NCI-H748 treated with DMSO at 0.1 percent for 48 hours (cell line): ENCODE data around the gene PRR7.
A peak's percentile ranks its signal among the peaks of the same experiment; 100 is the strongest.

Experiments used
- DNase-seq: peaks from one replicate; lab custom pipeline; 2025; lab: John Stamatoyannopoulos, UW

The PRR7 gene

DNA sequence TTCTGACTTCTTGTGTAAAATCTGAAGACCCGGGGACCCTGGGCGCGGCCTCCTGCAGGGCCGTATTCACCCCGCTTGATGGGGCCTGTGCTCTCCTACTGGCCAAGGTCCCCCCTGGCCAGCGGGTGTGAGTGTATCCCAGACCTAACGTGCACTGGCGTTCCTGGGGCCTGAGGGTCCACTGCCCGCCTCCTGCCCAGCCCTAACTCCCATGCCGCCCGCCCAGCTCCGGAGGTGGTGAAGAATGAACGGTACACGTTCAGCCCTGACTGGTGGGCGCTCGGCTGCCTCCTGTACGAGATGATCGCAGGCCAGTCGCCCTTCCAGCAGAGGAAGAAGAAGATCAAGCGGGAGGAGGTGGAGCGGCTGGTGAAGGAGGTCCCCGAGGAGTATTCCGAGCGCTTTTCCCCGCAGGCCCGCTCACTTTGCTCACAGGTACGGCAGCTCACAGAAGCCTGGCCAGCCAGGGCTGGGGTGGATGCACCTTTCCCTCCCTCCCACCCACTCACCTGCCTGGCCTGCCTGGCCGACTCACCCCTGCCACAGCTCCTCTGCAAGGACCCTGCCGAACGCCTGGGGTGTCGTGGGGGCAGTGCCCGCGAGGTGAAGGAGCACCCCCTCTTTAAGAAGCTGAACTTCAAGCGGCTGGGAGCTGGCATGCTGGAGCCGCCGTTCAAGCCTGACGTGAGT, 10.6 kb upstream of the PRR7 start:
- no peak for DNase-seq

DNA sequence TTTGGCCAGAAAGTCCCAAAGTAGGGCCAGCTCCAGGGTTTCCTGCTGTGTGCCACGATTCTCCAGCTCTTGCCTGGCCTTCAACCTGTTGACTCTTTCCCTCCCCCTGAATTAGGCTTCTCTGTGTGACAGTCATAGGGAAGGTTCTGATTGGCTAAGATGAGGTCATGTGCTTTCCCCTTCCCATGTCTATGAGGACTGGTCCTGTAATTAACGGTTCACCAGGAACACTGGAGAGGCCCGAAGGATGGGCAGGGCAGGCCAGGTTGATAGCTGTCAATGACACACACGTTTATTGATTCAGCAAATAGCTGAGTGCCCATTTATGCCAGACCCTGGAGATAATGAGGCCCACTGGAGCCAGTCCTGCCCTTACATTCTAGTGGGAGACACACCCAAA, 9.0 kb upstream of the PRR7 start:
- DNase-seq: peak; percentile 12

DNA sequence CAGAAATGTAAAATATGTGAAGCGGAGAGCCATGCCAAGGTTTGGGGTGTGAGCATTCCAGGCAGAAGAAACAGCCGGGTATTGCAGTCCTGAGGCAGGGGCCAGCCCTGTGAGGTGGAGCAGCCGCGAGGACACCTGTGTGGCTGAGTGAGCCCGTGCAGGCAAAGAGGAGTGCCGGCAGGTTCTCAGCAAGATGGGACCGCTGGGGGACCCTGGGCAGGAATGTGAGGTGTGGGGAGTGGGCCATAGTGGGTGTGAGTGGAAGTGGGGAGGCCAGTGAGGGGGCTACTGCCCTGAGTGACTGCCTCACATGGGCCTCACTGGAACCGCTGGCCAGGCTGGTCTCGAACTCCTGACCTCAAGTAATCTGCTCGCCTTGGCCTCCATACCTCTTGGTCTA, 8.1 kb upstream of the PRR7 start:
- DNase-seq: no peak

DNA sequence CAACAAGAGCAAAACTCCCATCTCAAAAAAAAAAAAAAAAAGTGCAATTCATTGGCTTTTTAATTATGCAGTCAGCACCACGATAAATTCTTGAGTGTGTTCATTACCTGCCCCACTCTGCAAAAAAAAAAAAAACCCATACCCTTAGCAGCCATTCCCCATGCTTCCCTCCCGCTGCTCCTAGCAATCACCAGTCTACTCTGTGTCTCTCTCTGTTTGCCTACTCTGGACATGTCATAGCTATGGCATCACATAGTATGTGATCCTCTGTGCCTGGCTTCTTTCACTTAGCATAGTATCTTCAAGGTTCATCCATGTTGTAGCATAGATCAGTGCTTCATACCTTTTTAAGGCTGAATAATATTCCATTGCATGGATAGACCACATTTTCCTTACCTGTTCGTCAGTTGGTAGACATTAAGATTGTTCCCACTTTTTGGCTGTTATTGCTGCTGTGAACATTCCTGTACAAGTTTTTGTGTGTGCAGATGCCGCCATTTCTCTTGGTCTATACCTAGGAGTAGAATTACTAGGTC, 7.0 kb upstream of the PRR7 start:
- no peak for DNase-seq

DNA sequence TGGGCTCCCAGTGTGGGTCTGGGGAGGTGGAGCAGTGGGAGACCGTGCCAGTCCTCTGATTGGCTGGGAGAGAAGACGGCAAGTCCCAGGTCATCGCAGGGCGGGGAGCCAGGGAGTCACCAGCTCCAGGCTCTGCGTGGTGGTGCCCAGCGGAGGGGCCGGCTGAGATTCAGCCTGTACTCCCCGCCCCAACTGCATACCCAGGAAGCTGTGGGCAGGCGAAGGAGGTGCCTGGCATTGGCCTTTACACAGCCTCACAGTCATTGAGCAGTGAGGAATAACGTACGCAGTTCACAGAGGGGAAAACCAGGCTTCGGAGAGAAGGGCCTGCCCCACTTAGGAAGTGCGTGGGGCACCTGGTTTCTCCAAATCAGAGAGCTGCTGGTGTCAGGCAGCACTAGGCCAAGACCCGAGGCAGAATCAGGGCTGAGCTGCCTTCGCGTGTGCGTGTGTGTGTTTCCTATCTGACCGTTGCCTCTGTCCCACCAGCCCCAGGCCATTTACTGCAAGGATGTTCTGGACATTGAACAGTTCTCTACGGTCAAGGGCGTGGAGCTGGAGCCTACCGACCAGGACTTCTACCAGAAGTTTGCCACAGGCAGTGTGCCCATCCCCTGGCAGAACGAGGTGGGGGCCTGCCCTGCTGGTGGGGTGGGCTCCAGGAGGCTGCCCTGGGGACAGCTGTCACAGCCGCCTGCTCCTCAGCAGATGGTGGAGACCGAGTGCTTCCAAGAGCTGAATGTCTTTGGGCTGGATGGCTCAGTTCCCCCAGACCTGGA, 6.2 kb upstream of the PRR7 start:
- DNase-seq: no peak

DNA sequence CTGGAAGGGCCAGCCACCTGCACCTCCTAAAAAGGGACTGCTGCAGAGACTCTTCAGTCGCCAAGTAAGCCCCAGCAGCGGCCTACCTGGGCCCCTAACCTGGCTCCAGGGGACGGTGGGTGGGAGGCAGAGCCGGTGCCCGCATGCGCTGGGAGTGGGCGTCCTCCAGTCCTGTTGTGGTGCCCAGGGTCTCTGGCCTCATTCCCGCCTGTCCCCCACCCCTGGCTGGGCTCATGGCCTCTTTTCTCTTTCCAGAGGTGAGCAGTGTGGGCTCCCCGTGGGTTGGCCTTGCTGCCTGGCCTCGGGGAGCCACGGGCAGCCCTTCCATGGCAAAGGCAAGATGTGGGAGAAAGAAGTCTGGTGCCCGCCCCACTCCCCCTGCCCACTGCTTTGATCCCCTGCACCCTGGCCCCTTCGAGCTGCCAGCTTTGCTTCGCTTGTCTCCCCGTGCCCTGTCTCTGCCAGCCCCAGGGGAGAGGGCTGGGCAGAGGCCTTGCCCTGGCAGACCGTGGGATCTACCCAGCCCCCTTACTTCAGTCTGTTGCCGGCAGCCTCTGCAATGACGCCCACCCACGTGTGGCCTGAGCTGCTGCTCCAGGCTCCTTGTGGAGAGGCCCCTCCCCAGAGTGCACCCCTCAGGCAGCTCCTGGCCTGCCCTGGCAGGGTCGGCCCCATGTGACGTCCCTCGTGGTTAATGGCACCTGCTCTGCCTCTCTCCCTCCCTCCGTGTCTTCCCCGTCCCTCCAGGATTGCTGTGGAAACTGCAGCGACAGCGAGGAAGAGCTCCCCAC, 5.4 kb upstream of the PRR7 start:
- DNase-seq: no peak

DNA sequence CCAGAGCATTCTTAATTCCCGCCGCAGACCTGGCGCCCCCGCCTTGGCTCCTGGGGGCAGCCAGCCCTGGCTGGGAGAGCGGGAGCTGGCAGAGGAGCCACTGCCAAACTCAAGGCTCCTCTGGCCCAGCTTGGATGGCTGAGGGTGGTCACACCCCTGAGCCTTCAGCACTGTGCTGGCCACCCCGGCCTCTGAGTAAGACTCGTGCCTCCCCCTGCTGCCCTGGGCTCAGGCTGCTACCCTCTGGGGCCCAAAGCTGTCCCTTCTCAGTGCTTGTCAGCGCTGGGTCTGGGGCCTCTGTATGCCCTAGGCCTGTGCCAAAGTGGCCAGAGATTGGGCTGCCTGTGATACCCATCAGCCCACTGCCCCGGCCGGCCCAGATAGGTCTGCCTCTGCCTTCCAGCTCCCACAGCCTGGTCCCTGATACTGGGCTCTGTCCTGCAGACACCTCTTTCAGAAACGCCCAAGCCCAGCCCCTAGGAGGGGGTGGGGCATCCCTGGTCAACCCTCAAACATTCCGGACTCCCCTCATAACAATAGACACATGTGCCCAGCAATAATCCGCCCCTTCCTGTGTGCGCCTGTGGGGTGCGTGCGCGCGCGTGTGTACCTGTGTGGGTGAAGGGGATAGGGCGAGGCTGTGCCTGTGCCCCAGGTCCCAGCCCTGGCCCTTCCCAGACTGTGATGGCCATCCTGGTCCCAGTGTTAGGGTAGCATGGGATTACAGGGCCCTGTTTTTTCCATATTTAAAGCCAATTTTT, 4.4 kb upstream of the PRR7 start:
- no peak for DNase-seq

DNA sequence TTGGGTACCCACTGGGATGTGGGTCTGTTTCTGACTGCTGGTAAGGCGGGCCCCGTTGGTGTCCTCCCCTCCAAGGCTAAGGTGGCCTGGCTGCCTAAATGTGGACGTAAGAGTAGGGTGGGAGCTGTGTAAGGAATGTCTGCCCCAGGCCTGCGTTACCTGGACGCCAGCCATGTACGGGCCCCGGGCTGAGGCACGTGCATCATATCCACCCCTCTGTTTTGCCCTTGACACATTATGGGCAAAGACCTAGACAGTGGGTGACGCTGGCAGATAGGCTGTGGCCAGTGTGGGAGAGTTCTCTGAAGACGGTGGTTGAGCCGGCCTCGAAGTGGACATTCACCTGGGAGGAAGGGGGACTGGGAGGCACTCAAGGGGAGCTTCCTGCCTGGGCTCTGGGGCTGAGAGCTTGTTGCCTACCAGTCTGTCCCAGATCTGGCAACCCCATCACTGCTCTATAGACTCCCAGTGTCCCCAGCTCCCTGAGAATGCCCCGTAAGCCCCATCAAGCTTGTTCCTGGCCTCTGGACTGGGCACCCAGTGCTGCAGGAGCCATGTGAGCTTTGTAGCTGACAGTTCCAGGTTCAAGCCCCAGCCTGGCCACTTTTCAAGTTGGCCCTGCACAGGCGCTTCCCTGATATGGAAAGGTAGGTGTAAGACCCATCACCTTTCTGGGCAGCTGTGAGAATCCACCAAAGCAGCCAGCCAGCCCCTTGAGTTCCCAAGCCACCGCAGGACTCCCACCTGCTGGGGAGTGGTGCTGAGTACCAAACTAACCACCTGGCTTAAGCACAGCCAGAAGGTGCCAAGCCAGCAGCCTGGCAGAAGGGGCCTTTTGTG, 3.2 kb upstream of the PRR7 start:
- no peak for DNase-seq

DNA sequence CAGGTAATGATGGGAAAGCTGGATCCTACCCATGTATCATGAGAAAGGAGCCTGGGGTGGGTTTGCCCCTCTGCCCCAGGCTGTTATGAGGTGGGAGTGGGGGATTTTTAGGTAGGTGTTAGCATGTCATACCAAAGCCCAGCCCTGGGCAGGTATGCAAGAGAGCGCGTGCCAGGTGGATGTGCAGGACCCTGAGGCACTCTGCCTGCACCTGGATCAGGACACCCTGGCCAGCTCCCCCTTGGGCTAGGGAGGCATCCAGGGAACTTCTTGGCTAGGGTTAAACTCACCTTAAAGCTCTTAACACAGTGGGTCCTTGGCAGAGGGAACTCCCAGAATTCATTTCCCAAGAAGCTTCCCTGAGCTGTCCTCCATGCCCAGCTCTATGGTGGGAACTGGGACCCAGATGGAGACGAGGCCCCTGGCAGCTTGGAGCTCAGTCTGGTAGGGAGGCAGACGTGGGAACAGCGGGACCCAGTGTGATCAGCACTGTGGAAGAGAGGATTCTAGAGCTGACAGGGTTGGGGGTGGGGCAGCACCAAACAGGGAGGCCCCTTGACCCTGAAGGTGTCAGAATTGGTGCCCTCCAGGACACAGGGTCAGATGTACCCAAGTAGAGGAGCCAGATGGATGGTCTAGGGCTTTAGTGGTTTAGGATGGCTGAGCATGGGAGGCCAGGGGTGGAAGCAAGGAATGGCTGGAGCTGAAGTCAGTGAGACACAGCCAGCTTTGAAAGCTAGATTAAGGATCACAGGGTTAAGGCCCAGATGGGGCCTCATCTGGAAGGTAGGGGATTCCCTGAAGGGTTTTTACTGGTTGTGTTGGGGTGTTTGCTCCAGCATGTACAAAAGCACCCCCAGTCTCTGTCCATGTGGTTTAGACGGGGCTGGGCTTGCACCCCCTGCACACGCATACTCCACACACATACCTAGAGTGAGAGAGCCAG, 2.2 kb upstream of the PRR7 start:
- DNase-seq: no peak

DNA sequence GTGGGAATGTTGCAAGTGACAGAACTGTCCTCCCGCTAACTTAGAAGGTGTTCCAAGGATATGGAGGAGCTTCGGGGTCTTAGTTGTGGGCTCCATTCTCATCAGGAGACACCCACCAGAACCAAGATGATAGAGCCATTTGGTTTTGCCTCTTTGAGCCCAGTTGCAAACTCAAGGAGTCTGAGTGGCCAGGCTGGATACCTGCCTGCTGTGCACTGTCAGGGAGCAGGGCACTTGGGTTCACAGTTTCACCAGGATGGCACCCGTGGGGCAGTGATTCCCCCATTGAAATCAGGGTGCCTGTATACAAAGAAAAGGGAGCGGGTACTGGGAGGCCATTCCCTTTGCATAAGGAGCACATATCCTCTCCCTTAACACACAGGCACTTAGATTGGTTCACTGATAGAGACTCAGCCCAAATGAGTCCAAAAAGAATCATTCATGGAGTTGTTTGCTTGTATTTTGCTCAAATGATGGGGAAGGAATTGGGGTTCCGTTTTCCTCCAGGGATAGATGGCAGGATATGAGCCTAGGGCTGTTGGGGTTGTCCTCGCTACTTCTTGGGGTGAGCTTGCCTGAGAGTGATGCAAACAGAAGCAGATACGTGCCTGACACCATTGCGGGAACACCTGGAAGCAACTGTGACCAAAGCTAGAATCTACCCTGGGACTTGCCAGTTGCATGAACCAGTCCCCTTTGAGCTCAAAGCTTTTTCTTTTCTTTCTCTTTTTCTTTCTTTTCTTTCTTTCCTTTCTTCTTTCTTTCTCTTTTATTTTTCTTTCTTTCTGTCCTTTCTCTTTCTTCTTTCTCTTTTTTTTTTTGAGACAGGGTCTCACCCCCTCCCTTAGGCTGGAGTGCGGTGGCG, 1.3 kb upstream of the PRR7 start:
- DNase-seq: no peak

DNA sequence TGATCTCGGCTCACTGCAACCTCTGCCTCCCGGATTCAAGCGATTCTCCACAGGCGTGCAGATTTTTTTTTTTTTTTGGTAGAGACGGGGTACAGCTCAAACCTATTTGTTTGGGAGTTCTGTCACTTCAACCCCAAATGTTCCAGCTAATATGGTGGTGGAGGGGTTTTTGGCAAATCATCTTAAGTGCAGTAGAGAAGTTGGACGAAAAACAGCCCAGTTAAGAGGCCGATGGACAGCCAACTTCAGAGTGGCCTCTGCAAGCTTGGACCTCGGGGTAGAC, 756 bp upstream of the PRR7 start:
- DNase-seq: no peak

DNA sequence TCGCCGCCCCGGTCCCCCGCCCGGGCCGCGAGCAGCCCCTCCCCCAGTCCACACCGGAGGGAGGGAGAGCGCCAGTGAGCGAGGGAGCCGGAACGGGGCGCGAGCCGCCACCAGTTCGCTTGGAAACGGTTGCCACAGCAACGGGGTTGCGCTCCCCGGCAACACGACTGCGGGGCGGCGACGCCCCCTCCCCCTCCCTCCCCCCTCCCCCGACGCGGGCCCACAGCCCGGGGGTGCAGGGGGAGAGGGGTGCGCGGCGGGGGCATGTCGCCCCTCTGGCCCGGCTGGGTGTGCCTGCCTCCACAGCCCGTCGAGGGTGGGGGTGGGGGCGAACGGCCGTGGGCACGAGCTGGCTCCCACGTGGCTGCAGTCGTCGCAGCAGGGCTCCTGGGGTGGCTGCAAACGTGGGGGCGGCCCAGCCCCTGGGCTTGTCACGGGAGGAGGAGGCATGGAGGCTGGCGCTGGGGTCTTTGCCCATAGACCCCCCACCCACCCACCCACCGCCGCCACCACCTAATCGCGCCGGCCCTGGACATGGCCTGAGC, 524 bp downstream of the PRR7 start:
- DNase-seq: peak; percentile 37

DNA sequence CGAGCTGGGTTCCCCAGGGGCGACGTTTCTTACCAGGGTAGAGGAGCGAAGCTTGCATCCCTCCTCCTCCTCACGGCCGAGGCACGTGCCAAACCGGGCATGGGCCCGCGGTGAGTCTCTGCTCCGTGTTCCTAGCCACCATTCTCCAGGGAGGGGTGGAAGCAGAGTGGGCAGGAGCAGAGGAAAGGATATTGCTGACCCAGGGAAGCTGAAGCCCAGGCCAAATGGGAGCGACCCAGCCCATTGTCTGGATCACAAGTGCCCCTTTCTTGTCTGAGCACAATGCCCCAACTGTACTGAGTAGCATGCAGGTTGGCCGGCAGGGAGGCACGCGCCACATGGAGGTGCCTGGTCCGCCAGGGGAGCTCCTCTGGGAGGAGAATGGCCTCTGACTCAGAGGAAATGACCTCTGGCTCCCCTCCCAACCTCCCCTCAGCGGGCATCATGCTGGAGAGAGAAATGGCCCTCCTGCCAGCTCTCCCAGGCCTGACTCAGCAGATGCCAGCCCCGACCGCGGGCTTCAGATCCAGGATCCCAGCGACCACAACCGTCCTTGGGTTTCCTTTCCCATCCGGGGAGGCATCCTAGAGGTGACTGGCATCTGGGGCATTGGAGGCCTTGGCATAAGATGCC, 1.1 kb downstream of the PRR7 start:
- DNase-seq: peak; percentile 35

DNA sequence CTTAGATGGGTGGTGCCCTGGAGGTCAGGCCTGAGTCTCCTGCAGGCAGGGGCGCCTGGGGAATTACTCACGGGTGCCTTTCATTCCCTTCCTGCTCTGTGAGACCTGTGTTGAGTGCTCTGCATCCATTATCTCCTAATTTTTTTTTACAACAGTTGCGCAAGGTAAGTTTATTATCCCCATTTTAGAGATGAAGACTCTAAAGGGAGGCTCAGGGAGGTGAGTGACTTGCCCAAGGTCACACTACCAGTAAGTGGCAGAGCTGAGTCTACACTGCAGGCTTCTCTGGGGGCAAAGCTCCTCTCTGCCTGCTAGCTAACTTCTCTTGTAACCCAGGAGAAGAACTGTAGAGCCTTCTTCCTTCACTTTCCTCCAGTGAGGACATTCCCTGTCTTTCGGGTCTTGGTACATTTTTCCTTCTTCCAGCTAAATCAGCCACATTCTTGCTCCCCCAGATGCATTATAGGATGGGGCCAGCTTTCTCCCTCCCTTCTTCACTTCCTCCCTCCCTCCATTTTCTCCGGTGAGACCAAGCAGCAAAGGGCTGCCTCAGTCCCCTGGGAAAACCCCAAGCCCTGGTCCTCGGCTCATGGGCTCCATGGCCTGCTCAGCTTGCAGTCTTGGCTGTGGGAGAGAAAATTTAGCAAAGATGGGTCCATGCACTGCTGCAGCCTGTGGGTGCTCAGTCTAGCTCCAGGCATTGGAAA, 1.8 kb downstream of the PRR7 start:
- no peak for DNase-seq

DNA sequence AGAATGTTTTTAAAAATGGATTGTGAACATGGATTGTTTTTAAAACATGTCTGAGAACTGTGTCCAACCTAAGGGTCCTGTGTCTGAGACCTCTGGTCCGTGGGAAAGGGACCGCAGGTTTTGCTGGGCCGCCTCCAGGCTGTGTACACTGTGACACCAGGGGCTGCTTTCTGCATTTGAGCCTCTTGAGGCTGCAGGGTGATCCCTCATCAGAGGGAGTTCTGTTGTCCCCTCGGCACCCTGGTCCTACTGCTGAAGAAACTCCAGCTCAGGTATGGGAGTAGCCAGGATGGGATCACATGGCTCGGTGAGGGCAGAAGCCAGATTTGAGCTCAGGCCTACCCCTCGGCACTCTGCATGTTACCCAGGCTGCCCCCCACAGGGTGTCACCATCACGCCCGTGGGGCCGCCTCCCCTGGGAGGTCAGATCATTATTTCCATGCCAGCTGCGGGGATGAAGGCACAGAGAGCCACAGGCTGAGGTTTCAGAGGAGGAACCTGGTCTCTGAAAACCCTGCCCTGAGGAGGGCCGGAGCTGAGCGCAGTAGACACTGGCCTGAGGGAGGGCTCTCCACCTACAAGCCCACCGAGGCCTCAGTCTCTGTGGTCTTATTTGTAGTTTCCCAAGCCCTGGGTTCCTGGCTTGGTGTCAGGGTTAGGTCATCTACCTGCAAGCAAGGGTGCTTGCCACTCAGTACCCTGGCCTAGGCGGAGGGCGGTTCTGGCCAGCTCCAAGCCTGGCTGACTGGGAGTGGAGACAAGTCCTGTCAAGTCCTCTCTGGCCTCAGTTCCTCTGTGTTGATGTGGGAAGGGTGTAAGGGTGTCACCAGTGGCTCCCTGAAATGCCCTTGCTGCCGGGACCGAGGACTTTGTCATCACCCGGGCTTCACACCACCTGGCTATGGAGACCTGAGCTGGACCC, 2.8 kb downstream of the PRR7 start:
- DNase-seq: no peak

DNA sequence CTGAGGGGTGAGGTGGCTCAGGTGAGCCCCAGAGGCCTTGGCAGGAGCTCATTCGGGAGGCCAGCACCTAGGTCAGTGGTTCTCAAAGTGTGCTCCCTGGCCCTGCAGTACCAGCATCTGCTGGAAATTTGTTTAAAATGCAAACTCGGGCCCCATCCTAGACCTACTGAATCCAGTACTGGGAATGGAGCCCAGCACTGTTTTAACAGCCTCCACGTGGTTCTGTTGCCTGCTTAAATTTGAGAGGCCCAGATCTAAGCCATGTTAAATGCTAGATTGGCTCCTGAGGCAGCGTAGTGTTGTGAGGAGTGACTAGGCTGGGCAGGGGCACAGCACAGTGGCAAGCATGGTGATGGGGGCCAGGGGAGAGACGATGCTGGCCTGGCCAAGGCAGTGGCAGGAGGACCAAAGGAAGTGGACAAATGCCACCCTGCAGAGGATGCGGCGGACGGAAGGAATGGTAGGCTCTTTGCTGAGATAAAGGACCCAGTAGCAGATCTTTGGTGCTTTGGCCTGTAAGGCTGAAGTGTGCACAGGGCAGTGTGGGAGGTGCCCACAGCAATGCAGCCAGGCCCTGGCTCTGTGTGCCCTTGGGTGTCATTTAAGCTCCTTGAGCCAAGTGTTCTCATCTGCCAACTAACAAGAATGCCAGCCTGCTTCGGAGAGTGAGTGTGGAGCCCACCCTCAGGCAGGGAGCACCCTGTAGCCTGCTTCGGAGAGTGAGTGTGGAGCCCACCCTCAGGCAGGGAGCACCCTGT, 4.2 kb downstream of the PRR7 start:
- no peak for DNase-seq
